Activated T-helper 1 cell treated with anti-CD3 and anti-CD28 coated beads, Interleukin-2, amount 50 U/mL, for 16 hours (primary cell): ENCODE results near the gene MSLN.

ENCODE experiments used
- DNase-seq, 2 donors: peaks; one replicate each; pipeline ENCODE4 v3.0.0-alpha.2; 2020; ENCODE audit warnings: low read depth in 1 of 2, low spot score in 1 of 2

The MSLN gene

DNA sequence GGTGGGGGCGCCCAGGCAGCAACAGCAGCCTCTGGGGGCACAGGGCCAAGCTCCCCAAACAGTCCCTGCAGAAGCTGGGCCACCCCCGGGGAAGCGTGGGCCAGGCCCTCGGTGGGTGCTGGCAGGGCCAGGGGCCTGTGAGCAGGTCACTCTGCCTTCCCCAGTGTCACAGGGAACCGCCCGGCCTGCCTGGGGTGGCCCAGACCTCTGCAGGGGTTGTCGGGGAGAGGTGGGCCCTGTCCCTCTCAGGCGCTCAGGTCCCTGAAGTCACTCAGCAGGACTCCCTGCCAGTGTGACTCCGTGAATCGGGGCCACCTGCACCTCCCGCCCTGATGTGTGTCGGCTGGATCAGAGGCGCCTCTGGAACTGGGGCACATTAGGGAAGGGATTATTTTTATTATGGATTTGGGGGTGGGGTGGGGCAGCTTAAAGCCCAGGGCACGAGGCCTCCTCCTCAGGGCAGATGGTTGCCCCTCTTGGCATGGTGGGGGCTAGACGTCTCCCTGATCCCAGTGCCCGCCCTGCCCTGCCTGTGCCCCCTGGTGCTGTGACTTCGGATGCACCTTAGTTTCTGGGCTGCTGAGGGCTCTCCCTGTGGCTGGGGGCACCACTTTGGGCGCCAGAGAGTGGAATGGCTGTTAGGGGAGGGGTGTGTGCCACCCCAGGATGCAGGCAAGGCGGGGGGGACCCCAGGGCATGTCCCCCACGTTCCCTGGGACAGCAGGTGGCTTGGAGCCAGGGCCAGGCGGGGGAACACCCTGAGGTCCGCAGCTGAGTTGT, 41.2 kb downstream of the MSLN start:
- no peak for DNase-seq

DNA sequence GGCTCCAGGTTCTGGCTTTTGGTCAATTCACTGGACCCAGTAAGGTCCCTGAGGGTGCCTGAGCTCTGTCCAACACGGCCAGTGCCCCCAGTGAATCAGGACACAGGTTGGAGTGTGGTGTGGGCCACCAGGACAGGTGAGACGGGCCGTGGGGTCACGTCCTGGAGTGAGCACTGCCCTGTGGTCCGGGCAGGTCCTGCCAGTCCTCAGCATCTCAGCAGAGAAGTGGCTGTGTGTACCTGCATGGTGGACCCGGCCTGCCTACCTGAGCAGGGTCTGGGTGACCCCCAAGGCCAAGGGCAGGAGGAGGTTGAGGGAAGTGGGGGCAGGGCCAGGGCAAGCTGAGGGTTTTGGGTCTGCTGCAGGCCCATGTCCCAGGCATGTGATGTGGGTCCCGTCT, 41.9 kb downstream of the MSLN start:
- DNase-seq = no peak

DNA sequence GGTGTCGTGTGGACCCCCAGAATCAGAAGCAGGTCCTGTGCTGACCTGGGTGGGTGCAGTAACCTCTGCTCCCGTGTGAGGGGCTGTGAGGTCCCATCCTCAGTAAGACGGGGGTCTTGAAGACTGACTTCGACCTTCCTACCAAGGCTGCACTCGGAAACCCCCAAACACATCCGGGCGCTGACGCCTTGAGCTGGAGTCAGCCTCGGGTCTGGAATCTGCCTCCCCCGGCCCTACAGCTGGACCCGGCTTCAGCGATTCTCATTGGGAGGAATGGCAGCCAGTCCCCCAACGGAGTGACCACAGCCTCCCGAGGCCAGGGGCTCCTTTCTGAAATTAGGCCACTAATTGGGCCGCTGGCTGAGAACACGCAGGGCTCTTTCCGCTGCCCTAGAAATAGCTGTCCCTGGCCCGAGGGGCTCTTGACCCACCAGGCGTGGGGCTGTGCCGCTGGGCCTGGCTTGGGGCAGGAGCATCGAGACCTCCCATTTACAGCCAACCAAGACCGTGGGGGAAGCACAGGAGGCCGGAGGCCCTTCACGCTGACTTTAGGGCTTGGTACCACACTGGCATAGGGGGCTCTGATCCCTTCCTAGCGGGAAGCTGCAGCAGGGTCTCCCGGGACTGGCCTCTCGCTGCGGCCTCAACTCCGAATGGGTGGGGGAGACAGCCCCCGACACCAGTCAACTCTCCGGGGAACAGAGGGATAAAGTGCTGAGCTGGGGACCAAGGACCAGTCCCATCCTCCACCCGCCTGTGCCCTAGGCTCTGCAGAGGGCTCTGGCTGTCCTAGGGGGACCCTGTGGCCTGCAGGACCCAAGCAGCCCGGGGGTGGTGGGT, 42.6 kb downstream of the MSLN start:
- DNase-seq = no peak

DNA sequence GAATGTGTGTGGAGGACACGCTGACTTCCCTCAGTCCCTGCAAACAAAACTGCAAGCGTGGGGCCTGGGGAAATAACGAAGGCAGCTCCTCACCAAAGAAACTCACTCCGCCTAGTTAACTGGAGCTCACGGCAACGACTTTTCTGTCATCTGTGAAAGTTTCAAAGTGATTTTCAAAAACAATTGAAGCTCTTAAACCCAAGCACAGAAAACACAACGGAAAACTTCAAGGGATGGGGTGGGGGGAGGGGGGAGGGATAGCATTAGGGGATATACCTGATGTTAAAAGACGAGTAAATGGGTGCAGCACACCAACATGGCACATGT, 43.2 kb downstream of the MSLN start:
- DNase-seq = no peak

DNA sequence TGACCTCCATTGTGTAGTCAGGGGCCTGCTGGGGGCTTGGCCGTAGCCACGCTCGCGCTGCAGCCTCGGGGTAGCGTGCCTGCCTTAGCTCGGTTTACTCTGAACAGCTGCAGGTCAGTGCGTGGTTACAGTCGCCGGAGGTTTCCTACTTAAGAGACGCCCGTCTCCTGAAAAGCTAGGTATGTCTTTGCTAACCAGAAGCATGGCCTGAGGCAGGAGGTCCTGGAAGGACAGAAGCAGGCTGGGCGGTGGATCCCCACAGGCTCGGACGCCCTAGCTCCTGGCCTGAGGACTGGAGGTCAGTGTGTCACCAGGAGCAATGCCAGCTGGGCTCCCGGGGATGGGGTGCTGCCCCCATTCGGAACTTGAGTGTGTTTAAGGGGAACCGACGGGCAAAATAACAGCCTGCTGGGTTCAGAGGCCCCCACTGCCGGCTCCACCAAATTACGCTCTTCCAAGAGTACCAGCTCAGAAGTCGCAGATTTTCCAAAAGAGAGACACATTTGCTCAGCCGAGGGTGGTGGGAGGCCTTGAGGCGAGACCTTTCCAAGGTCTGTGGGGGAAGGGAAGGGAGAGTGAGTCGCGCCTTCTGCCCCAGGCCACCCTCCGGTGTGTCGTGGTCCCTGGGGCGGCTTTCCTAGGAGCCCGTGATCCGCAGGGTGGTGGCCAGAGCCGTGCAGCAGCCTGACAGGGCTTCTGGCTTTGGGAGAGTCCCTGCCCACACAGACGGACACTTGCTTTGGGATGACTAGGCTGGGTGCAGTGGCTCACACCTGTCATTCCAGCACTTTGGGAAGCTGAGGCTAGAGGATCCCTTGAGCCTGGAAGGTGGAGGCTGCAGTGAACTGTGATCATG, 43.9 kb downstream of the MSLN start:
- DNase-seq = no peak

DNA sequence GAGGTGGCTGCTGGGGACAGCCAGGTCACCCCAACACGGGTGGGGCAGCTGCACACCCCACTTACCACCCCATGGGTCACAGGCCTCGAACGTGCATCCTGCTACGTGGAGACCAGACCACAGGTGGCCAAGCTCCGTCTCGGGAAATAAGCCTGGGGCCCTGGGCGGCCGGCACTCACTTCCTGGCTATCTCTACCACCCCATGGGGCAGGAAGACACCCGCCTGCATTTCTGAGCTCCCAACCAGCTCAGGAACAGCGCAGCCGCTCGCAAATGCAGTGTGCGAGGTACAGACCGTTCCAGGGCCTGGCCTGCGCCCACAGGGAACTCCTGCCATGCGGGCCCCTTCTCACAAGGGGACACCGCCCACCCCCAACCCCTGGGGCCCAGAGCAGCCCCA, 44.9 kb downstream of the MSLN start:
- DNase-seq = no peak

DNA sequence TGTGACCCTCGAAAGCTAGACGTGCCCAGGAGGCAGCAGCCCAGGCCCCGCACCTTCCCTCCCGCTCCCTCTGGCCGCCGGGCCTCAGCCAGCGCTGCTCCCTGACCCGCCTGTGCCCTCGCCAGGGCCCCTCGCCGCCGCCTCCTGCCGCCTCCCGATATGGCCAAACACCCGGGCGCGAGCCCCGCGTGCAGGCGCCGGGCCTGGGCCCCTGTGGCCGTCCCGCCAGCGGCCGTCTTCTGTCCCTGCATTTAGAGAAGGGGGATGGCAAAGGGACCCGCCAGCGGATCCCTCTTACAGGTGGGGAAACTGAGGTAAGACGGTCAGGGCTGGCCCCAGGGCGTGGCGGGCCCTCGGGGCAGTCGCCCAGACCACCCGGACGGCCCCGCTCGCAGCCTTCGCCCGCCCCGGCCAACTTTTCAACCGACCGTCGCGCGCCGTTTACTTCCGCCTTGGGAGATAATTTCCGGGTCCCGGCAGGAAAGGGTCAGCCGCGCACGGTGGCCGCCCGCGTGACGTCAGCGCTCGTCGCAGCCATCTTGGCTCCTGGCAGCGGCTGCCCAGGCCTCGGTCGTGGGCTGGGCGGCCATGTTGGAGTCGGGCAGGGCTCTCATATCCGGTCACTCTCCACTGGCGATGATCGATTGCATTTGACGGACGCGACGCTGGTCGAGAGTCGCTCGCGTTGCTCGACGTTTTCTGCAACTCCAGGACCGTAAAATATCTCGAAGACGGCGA, 47.0 kb downstream of the MSLN start:
- peak; percentile 58 to 76 for DNase-seq

DNA sequence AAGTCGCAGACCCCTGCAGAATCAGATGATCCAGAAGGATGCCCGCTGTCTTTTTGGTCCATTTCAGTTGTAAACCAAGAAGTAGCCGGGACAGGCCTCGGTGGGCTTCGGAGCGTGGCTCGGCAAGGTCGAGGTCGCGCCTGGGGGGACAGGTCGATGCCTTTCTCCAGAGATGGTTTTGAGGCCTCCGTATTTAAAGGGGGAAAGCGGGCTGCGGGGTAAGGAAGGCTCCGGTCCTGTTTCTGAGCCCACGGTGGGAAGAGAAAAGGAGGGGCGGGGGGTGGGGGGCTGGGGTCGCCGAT, 47.5 kb downstream of the MSLN start:
- DNase-seq = no peak

DNA sequence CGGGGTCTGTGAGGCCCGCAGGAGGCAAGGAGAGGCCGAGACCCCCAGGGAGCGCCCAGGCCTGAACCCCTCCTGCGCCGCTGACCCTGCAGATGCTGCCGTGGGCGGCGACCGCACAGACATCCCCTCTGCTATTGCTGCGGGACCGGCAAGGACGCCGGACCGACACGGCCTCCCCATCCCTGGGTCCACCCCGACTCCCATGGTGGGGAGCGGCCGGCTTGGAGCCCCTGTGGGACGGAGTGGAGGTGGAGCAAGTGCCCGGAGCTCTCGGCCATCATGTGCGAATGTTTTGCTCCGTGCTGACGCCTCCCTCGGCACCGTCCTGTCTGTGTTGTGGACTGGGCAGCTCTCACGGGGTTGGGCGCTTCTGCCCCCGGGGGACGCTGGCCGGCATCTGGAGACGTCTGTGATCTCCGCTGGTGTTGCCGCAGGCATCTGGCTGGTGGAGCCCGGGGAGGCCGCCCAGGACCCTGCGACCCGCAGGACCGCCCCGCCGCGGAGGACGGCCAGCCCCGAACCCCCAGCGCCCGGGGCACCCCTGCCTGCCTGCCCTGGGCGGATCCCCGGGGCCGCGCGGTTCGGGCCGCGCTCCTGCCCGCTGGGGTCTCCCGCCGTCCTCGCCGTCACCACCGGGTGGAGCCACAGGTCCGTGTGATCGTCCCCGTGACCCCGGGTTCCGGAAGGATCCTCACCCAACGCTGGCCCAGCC, 52.8 kb downstream of the MSLN start:
- DNase-seq = peak; percentile 25 to 38

DNA sequence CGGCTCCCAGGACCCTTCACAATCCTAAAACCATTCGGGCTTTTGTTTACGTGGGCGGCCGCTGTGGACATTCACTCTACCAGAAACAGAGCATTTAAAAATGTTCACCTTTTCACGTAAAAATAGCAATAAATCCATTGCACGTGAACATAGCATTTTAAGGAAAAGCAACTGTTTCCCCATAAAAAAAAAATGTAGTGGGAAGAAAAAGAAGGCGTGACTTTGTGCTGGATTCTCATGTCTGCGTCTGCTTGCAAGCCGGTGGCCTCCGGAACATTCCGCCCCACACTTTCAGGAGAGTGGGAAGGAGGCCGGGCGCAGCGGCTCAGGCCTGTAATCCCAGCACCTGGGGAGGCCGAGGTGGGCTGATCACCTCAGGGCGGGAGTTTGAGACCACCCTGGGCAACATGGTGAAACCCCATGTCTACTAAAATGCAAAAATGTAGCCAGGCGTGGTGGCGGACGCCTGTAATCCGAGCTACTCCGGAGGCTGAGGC, 53.4 kb downstream of the MSLN start:
- no peak for DNase-seq

DNA sequence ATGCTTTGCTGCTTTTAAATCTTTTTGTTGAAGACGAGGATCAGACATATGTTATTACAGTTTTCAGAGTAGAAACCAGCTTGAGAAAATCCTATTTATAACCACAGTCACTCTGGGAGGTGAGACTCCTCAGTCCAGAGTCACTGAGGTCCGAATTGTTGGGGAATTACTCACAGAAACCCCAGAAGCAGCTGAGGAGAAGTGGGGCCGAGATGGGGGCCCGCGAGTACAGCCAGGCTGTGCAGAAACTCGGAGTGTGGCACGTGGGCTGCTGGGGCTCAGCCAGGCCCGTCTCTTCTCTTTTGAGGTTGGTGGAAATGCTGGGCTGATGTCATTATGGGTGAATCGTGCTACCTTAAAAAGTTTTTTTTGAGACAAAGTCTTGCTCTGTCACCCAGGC, 54.4 kb downstream of the MSLN start:
- DNase-seq = no peak

DNA sequence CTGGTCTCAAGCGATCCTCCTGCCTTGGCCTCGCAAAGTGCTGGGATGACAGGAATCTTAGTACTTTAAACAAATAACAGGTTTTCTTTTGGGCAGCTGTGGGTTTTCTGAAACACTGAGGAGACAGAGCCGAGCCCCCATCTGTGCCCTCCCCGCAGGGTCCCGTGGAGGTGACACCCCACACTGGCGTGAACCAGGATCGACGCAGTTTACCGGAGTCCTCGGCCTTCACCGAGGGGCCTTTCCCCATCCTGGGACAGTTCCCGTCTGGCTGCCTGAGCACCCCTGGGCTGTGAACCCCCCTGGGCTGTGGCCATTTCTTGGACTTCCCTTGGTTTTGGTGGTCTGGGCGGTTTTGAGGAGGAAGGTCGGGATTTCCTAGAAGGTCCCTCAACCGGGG, 55.3 kb downstream of the MSLN start:
- DNase-seq = no peak

DNA sequence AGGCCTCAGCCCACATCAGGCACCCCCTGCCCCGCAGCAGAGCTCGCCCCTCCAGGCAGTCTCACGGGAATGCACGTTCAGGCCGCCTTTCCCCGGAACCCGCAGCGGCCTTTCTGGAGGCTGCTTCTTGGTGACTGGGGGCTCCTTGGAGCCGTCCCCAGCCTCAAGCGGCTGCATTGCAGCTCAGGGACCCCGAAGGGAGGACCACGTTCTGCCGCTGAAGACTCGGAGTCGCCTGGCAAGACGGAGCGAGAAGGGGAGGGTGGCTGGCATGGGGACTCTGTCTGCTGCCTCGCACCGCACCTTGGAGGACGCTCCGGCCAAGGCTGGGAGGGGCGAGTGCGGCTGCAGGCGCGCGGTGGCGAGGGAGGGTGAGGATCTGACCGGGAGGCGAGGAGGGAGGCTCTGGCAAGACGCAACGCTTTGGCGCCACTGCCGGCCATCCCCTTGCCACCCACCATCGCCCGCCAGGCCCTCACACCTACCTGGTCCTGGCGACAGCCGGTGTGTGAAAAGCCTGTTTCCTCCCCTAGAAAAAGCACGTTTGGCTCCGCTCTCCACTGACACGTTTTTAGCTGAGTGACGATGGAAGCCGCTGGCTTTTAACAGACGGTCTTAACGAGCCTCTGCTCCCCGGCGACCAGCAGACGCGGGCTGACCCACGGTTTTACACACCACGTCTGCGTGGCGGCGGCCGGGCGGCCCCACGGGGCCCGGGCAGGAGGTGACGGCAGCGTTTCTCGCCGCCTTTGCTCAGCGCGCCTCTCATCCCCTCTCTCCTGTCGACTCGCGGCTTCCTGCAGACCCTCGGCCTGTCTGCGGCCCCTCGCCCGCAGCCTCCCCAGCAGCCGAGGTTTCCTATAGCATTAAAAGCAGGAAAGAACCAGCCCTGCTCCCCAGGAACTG, 56.7 kb downstream of the MSLN start:
- no peak for DNase-seq

DNA sequence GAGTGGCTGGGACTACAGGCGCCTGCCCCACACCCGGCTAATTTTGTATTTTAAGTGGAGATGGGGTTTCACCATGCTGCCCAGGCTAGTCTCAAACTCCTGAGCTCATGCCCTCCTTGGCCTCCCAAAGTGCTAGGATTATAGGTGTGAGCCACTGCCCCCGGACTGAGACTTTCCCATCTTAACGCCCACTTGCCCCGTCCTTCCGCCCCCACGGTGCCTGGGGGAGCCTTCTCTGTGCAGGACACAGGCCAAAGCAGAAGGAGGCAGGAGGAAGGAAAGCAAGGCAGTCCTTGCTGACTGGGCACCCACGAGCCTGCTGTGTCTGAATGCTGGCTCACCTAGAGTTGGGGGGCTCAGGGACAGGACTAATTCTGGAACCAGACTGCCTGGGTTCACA, 57.6 kb downstream of the MSLN start:
- DNase-seq = no peak
